ENCODE measurements around the gene SLC25A42. TPM values are rescaled to one million over a fixed set of nuclear protein-coding genes. Genes with fewer than 3 reads are reported as not detected.
"Not testable (repeated sequence)": the region's sequence is repeated elsewhere in the genome, so short reads cannot be mapped to it uniquely, and the experiment has no call there.

Gene SLC25A42, protein sequence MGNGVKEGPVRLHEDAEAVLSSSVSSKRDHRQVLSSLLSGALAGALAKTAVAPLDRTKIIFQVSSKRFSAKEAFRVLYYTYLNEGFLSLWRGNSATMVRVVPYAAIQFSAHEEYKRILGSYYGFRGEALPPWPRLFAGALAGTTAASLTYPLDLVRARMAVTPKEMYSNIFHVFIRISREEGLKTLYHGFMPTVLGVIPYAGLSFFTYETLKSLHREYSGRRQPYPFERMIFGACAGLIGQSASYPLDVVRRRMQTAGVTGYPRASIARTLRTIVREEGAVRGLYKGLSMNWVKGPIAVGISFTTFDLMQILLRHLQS
- 12.0 TPM for polyA plus RNA-seq (ENCODE audit: insufficient read length)

DNA sequence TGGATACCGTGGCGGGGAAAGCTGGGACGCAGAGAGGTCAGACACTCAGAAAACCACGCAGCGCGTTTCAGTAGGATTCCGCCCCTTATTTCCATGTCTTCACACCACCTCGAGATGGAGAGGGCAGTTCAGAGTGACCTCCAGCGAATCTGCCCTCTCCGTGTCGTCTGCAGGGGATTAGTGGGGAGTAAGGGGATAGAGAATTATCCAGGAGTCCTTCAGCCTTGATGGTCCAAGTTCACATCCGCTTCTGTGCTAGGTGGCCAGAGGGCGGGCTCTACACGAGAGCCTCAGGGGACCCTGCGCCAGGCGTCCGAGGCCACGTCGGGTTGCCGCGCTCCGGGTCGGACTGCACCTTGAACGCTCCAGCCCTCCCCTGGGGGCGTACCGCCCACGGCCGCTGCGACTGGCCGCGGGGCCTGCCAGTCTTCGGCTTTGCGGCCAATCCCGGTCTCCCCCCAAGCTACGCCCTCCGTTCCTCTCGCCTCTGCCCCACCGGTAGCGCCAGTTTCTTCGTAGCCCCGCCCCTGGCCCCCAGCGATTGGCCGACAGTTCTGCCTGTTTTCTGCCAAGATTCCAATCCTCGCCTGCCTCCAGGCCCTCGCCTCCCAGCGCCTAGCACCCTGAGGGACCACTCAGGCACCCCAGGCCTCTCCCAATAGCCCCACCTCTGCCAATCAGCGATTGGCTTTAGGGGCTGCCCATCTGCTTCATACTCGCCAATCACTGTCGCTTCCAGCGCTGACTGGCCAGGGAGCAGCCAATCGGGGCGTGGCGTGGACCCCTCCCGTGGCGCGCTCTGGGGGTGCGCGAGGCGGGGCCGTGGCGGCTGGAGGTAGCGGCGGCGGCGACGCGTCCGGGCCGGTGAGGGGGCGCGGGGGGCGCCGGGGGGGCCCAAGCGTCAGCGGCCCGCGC, at the start of gene SLC25A42:
Gene SLC25A42, plus strand, starts transcription at position 812 of the 915 bp plus-strand sequence. CDS start 32,131 bp downstream, outside the sequence.
- DNase-seq (ENCODE audit: low read depth), result peak; percentile 98

DNA sequence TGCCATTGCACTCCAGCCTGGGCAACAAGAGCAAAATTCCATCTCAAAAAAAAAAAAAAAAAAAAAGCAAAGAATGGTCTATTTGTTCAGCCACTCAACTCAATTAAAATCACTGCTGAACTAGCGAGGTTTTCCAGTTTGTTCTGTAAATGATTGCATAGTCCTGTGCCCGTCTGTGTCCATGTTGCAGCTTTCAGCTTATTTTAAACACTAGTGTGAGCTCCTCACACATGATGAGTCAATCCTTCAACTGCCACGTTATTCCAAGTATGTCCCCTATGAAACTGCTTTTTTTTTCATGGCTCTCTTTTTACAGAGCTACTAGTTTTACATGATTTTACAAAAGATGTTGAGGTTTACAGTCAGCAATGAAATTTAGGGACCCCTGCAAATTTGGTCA, 42.7 kb upstream of the SLC25A42 start:
- DNase-seq (ENCODE audit: low read depth), result no peak

DNA sequence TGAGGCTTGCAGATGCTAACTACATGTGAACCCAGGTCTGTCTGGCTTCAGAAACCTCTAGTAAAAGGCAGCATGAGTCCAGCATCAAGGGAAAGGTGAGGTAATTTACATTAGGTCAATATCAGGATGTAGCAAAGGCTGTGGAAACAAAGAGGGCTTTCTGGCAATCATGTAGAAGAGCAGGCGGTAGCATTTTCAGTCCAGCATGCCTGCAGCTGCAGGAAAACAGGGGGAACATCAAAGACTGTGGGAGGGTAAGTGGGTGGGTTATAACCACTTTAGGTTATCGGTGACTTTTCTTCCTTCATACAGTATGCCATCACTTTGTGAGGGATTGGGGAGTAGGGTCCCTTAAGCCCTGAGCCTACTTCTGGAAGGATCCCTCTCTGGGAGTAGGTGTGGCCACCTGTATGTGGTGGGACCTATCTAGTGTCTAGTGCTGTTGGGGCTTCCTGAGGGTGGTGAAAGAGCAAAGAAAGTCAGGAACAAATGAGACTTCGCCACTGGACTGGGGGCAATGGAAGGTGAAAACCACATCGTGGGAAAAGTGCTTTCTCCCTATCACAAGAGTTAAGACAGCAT, 41.3 kb upstream of the SLC25A42 start:
- no peak for DNase-seq (ENCODE audit: low read depth)

DNA sequence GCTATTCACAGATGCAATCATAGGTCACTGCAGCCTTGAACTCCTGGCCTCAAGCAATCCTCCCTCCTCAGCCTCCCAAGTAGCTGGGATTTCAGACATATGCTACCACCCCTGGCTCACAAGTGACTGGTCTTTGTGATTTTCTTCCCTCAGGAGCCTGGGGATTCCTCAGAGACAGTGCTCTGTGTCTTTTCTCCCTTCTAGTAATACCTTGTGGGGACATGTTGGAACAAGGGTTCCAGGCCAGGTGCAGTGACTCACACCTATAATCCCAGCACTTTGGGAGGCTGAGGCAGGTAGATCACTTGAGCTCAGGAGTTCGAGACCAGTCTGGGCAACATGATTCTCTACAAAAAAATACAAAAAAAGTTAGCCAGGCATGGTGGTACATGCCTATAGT, 40.4 kb upstream of the SLC25A42 start:
- not testable (repeated sequence) for DNase-seq (ENCODE audit: low read depth)

DNA sequence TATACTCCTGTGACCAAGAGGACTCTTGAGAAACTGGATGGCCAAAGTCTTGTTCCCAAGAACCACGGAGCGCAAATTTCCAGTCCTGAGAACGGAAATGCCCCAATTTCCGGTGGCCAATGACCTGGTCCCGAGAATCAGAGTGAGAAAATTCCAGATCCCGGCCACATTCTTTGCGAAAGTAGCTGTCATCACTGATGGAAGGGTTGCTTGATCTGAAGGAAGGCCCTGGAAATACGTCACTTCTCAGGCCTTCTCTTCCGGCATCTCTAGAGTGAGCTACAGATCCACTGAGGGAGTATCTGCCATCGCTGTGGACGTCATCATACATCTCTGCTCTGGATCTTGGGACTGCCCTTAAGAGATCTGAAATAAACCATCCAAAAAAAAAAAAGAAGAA, 37.9 kb upstream of the SLC25A42 start:
- no peak for DNase-seq (ENCODE audit: low read depth)

DNA sequence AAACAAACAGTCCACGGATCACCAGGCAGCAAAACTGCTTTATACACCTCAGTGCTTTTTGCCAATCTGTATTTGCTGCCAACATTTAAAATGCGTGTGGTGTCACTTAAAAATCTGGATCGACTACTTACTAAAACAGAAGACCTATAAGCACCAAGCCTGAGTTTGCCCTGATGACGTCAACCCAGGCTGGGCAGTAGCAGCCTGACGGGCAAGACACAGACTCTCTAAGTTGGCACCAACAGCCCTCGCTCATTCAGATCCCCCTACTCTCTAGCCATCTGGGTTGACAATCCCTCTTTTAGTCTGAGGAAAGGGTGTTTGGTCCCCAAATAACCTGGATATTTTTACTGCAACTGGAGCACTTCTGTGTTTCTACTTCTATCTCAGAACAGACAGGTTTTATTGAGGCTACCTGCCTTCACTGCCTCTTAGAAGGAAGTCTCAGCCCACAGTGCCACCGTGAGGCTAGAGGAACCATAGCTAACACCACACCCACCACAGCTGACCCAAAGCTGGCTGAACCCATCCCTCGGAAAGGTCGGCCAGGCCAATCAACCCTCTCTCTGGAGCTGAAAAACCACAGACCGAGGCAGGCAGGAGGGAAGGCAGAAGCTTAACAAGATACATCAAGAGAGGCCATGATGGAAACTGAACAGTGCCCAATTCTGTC, 37.4 kb upstream of the SLC25A42 start:
- no peak for DNase-seq (ENCODE audit: low read depth)

DNA sequence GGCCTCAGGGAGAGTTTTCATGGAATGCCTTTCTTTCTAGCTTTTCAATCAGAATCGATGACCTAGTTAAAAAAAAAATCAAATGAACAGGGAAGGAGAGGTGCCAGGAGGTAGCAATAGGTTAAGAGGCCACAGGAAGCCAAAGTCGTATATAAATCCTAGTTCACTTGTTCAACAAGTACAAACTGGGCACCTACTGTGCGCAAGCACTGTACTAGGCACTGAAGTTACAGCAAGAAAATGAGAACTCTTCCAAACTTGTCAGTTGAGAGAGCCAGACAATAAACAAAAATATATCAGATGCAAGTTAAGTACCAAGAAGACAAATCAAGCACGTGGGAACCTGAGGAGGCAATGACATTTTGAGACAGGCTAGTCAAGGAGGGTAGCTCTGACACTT, 36.6 kb upstream of the SLC25A42 start:
- DNase-seq (ENCODE audit: low read depth), result no peak

DNA sequence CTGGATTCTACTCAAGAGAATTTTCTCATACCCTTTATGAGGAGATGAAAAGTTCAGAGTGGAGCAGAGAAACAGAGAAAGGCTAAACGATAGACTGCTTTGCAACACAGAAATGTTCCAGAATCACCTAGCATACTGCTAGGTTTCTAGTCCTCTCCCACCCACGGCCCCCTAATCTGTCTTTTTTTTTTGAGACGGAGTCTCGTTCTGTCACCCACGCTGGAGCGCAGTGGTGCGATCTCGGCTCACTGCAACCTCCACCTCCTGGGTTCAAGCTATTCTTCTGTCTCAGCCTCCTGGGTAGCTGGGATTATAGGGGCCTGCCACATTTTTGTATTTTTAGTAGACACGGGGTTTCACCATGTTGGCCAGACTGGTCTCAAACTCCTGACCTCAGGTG, 35.3 kb upstream of the SLC25A42 start:
- no peak for DNase-seq (ENCODE audit: low read depth)

DNA sequence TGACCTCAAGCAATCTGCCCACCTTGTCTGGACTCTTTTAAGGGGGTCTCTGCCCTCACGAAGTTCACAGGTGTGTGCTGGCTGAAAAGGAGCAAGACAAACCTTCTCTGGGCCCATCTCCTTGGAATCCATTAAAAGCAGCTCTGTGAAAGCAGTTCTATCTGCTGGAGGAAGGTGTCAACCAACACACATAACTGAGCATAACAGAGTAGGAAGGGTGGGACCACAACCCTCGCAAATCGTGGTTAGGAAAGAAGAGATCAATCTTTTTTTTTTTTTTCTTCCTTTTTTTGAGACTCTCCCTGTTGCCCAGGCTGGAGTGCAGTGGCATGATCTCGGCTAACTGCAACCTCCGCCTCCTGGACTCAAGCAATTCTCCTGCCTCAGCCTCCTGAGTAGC, 31.9 kb upstream of the SLC25A42 start:
- no peak for DNase-seq (ENCODE audit: low read depth)

DNA sequence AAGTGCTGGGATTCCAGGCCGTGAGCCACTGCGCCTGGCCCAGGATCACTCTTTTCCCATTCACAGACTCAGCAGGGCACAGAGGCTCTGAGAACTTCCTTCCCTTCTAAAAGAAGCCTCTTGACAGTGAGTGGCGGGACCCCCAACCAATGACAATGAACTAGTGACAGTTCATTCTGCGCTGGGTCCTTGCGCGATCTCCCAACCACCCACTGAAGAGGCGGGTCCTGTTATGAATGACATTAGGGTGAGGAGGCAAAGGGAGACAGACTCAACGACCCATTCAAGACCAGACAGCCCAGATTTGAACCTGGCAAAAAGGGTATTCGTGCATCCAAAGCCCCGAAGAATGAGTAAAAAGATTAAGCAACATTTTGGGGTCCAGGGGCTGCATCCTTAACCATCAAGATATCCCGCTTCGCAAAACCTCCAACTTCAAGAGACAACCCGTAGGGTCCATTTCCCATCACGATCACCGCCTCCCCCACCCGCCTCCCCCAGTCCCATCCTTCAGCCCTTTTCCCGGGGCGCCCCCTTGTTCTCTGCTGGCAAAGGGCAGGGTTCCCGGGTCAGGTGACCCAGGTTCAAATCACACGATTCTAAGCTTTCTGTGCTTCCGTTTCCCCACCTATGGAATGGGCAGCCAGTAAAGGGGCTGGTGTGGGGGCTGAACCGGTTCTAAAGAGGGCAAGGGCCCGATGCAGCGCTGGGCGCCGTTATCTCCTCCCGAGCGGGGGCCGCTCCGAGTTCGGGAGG, 31.2 kb upstream of the SLC25A42 start:
- peak; percentile 71 for DNase-seq (ENCODE audit: low read depth)

DNA sequence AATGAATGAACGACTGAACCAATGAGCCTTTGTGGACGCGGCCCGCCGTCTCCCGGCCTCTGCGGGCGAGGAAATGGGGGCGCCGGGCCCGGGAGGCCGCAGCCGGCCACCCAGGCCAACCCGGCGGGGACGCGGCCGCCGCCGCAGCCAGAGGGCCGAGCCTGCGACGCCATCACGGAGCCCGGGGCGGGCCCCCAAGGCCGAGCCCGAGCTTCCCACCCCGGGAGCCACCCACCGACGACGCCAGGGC, 30.7 kb upstream of the SLC25A42 start:
- no peak for DNase-seq (ENCODE audit: low read depth)

DNA sequence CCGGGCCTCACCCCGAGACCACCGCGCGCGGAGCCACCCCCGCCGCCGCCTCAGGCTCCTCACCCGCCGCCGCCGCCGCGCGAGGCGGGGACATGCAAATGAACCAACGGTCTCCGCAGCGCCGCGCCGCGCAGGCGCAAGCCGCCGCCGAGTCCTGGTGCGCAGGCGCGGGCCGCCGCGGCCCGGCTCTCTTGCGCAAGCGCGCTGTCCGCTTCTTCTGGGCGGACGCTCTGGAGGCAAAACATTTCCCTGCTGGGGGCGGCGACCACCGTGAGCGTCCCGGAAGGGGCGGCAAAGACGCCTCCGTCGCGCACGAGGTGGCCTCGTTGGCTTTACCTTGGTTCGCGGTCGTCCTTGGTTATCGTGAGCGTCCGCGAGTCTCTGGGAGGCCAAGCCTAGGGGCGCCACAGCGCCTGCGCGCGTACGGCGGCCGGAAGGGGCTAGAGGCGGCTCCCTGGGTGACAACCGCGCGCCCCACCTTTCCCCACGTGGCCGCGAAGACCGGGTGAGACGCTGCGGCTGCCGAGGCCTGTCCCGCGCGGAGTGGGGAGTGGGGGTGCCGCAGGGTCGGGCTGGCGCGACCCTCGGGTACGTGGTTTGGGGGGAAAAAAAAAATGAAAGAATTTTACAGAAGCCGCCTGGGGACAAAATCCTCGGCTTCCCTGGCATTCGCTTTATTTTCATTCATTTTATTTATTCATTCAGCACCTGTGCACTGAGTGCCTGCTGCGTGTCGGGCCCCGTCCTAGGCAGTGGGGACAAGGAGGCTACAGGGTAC, 30.2 kb upstream of the SLC25A42 start, which contains the start of the genes ARMC6 and SUGP2:
Gene ARMC6, plus strand, starts transcription at position 178 of the 778 bp plus-strand sequence. CDS start 607 bp downstream, outside the sequence.
Gene SUGP2, minus strand, starts transcription at position 92 of the 778 bp plus-strand sequence. CDS start 2,446 bp downstream, outside the sequence.
- peak; percentile 76 for DNase-seq (ENCODE audit: low read depth)

DNA sequence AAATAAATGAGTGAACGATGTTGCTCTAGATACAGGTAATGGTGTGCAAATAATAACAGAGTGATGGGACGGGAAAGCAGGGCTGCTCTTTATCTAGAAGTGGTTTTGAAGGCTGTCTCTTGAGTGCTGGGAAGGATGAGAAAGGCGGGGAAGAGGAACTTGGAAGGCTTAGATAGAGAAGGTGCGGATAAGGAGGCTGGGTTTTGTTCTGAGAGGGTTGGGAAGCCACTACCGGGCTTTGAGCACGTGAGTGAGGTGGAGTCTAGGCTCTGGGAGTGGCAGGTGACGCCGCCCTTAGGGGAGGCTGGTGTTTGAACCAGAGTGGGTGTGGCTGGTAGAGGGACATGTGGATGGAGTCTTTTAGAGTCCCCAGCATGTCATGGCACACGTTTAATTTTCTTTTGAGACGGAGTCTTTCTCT, 29.6 kb upstream of the SLC25A42 start:
- DNase-seq (ENCODE audit: low read depth), result no peak

DNA sequence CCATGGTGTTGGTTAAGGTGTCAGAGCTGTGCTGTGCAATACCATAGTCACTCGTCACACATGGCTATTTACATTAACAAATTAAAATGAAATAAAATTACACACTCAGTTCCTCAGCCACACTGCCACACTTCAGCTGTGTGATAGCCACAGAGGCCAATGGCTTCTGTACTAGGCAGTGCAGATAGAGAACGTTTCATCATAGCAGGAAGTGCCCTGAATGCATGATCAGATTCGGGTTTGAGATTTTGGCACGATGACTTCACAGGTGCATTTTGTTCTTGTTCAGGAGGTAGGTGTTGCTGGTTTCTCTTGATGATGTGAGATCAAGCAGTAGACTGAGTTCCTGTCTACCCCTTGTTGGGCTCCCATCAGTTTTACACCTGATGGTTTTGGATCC, 23.9 kb upstream of the SLC25A42 start:
- DNase-seq (ENCODE audit: low read depth), result no peak

DNA sequence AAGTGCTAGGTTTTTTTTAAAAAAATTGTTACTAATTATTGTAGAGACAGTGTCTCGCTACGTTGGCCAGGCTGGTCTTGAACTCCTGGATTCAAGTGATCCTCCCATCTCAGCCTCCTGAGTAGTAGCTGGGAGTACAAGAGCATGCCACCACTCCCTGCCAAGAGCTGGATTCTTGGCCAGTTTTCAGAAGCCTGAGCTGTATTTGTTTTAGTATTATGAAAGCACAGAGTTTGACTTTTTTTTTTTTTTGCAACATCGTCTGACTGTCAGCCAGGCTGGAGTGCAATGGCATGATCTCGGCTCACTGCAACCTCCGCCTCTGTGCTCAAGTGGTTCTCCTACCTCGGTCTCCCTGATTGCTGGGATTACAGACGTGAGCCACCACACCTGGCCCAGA, 23.4 kb upstream of the SLC25A42 start:
- no peak for DNase-seq (ENCODE audit: low read depth)

DNA sequence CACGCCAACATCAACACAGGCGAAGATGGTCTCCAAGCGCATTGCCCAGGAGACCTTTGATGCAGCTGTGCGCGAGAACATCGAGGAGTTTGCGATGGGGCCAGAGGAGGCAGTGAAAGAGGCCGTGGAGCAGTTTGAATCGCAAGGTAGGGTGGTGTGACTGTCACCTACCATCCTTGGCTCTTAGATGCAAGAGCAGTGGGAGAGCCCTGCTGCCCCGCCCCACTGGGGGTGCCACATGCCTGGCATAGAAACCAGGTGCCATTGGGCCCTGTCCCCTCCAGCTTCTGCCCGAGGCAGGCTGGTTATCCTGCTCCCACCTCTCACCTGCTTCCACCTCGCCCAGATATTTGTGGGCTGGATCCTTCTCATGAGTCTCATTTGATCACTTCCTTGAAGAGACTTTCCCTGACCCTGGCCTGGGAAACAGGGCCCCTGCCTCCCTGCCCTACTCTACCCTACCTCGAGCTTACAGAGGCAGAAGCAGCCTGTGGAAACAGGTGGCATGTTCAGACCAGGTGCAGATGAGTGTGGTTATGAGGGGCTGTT, 21.0 kb upstream of the SLC25A42 start:
- no peak for DNase-seq (ENCODE audit: low read depth)

DNA sequence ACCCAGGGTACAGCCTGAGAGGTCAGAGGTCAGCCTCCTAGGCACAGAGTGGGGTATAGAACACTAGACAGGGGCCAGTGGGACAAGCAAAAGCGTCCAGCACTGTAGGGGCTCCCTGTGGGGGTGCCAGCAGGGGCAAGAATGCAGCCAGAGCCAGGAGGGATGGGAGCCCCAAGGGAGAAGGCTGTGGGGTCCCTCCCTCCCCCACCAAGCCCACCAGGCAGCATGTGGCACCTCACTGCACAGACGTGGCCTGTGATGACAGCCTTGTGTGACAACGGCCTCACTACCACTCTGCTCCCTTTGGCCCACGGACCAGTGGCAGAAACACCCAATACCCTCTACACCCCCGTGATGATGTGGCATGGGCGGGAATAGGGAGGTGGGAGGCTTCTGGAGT, 20.3 kb upstream of the SLC25A42 start:
- no peak for DNase-seq (ENCODE audit: low read depth)

DNA sequence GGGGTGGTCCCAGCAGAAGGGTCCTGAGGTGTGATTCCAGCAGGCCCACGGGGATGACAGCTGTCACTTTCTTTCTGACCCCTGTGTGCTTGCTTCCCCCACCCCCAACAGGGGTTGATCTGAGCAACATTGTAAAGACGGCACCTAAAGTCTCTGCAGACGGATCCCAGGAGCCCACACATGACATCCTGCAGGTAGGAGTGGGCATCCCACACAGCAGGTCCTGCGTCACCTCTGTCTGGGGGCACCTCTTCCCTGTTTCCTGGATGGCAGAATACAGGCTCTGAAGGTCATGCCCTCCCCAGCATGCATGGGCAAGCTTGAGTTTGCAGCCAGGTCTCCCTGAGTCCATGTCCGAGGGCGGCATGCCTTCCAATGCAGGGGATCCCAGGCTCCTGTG, 19.9 kb upstream of the SLC25A42 start:
- DNase-seq (ENCODE audit: low read depth), result no peak

DNA sequence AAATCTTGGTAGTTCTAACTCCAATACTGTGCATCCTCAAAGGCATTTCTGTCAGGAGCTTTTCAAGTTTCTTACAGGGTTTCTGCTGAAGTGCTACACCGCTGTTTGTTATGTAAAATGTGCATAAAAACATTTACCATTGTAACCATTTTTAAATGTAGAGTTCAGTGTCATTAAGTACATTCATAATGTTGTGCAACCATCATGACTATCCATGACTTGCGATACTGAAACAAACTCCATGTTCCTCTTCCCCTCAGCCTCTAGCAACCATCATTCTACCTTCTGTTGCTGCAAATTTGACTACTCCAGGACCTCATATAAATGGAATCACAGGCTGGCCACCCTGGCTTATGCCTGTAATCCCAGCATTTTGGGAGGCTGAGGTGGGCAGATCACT, 14.4 kb upstream of the SLC25A42 start:
- no peak for DNase-seq (ENCODE audit: low read depth)

DNA sequence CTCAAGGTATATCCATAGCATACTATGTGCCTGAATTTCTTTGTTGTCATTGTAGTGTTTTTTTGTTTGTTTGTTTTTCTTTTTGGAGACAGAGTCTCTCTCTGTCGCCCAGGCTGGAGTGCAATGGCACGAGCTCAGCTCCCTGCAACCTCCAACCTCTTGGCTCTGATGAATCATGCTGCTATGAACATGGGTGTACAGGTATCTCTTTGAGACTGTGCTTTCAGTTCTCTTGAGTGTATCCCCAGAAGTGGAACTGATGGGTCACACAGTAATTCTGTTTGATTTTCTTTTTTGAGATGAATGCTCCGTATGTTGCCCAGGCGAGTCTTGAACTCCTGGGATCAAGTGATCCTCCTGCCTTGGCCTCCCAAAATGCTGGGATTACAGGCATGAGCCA, 13.7 kb upstream of the SLC25A42 start:
- DNase-seq (ENCODE audit: low read depth), result no peak

Data from forelimb muscle (tissue), 1 donor.